KMS-11 (cell line): ENCODE results near the gene SLC23A3.

Source experiments
- H2AFZ ChIP-seq: fragments of 200-600 bp; sonication (generic); 2 replicates; pipeline ENCODE4 v1.6.1; 2016; ENCODE audit warnings: antibody characterized with exemption, mixed run types, low read depth
- H3K27ac ChIP-seq: fragments of 200-600 bp; sonication (generic); 2 replicates; pipeline ENCODE4 v1.6.1; 2016; ENCODE audit warnings: mild to moderate bottlenecking, mixed run types
- H3K27me3 ChIP-seq: fragments of 200-600 bp; sonication (generic); 2 replicates; pipeline ENCODE4 v1.6.1; 2017; ENCODE audit warnings: mild to moderate bottlenecking, low read depth, mixed run types, moderate library complexity; ENCODE audit not compliant: insufficient read depth
- H3K36me3 ChIP-seq: fragments of 200-600 bp; sonication (generic); 2 replicates; pipeline ENCODE4 v1.6.1; 2017; ENCODE audit warnings: mild to moderate bottlenecking, mixed run types; ENCODE audit not compliant: insufficient read depth
- H3K4me1 ChIP-seq: fragments of 200-600 bp; sonication (generic); 2 replicates; pipeline ENCODE4 v1.6.1; 2016; ENCODE audit warnings: mild to moderate bottlenecking, low read depth, mixed run types; ENCODE audit not compliant: poor library complexity, severe bottlenecking
- H3K4me2 ChIP-seq: fragments of 200-600 bp; sonication (generic); 2 replicates; pipeline ENCODE4 v1.7.0; 2016; ENCODE audit warnings: mild to moderate bottlenecking, mixed run types
- H3K4me3 ChIP-seq: fragments of 200-600 bp; sonication (generic); IDR thresholded peaks from 2 replicates; pipeline ENCODE4 v1.6.1; 2017; ENCODE audit warnings: low read depth, low read length, mixed read lengths; ENCODE audit not compliant: insufficient read depth
- H3K79me2 ChIP-seq: fragments of 200-600 bp; sonication (generic); 2 replicates; pipeline ENCODE4 v1.6.1; 2016; ENCODE audit warnings: low read depth, mixed run types; ENCODE audit not compliant: insufficient read depth
- H3K9ac ChIP-seq: fragments of 200-600 bp; sonication (generic); 2 replicates; pipeline ENCODE4 v1.6.1; 2016; ENCODE audit warnings: mild to moderate bottlenecking, mixed run types
- H4K20me1 ChIP-seq: fragments of 200-600 bp; sonication (generic); 2 replicates; pipeline ENCODE4 v1.6.1; 2016; ENCODE audit warnings: mild to moderate bottlenecking, mixed run types; ENCODE audit not compliant: insufficient read depth
- TF ChIP-seq, protein P1 (sequence below): fragments of 200-600 bp; sonication (generic); conservative IDR thresholded peaks from 2 replicates; pipeline ENCODE4 v1.6.1; 2017; ENCODE audit warnings: low read depth, mild to moderate bottlenecking, antibody characterized with exemption, low read length, moderate library complexity, mixed read lengths

Gene SLC23A3

DNA sequence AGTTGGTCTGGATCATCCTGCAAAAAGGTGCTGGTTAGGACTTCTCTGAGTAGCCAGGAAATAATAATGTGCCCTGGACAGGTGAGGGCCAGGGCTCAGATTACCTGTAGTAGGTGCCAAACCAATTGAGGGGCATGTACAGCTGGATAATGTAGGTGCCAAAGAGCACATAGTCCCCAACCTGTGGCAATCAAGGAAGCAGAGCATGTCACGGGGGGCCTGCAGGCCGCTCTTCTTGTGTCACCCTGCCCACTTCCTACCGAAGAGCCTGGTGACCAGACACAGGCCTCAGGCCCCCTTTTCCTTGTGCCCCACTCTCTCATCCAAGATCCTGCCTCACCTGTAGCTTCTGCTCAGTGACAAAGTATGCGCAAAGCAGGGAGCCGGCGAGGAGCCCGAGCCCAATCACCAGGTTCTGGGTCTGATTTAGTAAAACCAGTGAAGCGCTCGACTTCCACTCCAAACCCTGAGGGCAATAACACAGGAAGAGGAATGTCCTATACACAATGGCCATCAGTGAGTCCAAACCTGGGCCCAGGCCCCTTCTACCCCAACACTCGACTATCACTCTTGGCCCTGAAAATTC is 43.8 kb upstream of the SLC23A3 start:
- Histone ChIP-seq H3K4me3 (no peak overlapping the region), H3K9ac (no peak overlapping the region), H3K36me3 (no peaks in the 10 kb centered on the region), H3K79me2 (no peaks in the 10 kb centered on the region), H4K20me1 (no peaks in the 10 kb centered on the region), H2AFZ (no peak overlapping the region), H3K4me1 (peaks cover 14% of the 10 kb centered on the region), H3K4me2 (no peak overlapping the region), H3K27me3 (no peaks in the 10 kb centered on the region), H3K27ac (no peak overlapping the region)
- TF ChIP-seq, protein P1, sequence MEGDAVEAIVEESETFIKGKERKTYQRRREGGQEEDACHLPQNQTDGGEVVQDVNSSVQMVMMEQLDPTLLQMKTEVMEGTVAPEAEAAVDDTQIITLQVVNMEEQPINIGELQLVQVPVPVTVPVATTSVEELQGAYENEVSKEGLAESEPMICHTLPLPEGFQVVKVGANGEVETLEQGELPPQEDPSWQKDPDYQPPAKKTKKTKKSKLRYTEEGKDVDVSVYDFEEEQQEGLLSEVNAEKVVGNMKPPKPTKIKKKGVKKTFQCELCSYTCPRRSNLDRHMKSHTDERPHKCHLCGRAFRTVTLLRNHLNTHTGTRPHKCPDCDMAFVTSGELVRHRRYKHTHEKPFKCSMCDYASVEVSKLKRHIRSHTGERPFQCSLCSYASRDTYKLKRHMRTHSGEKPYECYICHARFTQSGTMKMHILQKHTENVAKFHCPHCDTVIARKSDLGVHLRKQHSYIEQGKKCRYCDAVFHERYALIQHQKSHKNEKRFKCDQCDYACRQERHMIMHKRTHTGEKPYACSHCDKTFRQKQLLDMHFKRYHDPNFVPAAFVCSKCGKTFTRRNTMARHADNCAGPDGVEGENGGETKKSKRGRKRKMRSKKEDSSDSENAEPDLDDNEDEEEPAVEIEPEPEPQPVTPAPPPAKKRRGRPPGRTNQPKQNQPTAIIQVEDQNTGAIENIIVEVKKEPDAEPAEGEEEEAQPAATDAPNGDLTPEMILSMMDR: no peak

- H3K4me3 ChIP-seq: no peak overlapping the region
- TF ChIP-seq, protein P1: no peak
- no peaks in the 10 kb centered on the region for H4K20me1 ChIP-seq
- H3K4me2 ChIP-seq: no peak overlapping the region
- H3K27me3 ChIP-seq: no peaks in the 10 kb centered on the region
- no peaks in the 10 kb centered on the region for H3K36me3 ChIP-seq
- H3K9ac ChIP-seq: no peak overlapping the region
- H3K4me1 ChIP-seq: peaks cover 14% of the 10 kb centered on the region
- H2AFZ ChIP-seq: no peak overlapping the region
- H3K27ac ChIP-seq: no peak overlapping the region
- no peaks in the 10 kb centered on the region for H3K79me2 ChIP-seq
These were observed 43.2 kb upstream of the SLC23A3 start for GRCh38 chr2:219213026-219213415.

DNA sequence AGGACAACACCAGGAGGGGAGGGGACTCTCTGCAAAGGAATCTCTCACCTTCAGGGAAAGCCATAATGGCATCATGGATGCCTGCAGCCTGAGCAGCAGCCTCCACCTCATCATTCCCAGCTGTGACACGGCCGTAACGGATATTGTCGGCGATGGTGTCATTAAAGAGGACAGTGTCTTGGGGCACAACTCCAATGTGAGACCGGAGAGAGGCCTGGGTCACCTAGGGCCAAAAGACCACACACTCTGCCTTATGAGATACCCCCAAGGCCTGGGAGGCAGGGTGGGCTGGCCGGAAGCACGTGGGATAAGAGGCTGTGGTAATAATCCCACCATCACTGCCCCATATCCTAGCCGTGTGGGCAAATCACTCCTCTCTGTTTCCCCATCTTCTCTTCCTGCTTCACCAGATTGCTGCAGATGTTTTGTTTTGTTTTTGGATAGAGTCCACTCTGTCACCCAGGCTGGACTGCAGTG is 41.1 kb upstream of the SLC23A3 start:
- Histone ChIP-seq H3K79me2 (no peaks in the 10 kb centered on the region), H3K4me2 (no peak overlapping the region), H3K4me1 (peaks cover 9% of the 10 kb centered on the region), H3K27ac (no peak overlapping the region), H3K4me3 (no peak overlapping the region), H3K9ac (no peak overlapping the region), H4K20me1 (no peaks in the 10 kb centered on the region), H3K36me3 (no peaks in the 10 kb centered on the region), H2AFZ (no peak overlapping the region), H3K27me3 (no peaks in the 10 kb centered on the region)
- TF ChIP-seq, protein P1: no peak

DNA sequence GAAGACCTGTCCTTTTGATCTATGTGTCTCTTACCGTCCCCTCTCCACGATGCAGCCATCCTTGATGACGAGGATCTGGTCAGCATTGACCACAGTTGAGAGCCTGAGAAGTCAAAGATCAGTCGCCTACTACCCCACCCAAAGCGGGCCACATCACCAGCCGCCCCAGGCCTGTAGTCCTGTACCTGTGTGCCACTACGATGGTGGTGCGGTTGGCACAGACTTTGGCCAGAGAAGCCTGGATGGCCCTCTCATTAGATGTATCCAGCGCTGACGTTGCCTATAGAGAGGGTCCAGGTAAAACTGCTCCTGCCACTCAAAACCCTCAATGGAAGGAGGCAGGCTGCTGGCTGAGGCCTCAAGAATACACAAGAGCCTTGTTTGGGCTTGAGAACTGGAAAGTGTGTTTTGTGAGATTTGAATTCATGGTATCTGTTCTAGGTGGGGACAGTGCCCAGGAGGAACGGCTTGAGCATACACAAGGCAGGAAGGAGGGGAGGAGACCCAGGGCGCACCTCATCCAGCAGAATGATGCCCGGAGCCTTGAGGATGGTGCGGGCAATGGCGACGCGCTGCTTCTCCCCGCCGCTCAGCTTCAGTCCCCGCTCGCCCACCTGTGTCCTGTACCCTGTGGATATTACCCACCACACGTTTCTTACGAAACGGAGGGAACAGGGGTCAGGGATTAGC is 40.5 kb upstream of the SLC23A3 start:
- Histone ChIP-seq H3K27ac (no peak overlapping the region), H3K27me3 (no peaks in the 10 kb centered on the region), H3K9ac (no peak overlapping the region), H3K4me3 (no peak overlapping the region), H3K36me3 (no peaks in the 10 kb centered on the region), H4K20me1 (no peaks in the 10 kb centered on the region), H3K4me2 (no peak overlapping the region), H3K4me1 (peaks cover 15% of the 10 kb centered on the region), H3K79me2 (no peaks in the 10 kb centered on the region), H2AFZ (no peak overlapping the region)
- TF ChIP-seq, protein P1: no peak
